Suprapubic skin (tissue), 4 donors: ENCODE measurements around the gene SYN1.

Experiments
- EP300 ChIP-seq: sonication (generic); formaldehyde crosslinking; IDR thresholded peaks from one replicate; pipeline ENCODE4 v1.6.1; 2017; ENCODE audit warnings: antibody characterized with exemption
- POLR2A ChIP-seq, 2 donors: fragments of 450-650 bp; IDR thresholded peaks; one replicate each; pipeline ENCODE4 v1.6.1; 2017; ENCODE audit warnings: antibody characterized with exemption in 2 of 2, mild to moderate bottlenecking in 2 of 2, moderate library complexity in 2 of 2
- POLR2AphosphoS5 ChIP-seq, 3 donors: sonication (generic); formaldehyde crosslinking; IDR thresholded peaks; one replicate each; pipeline ENCODE4 v1.6.1; 2017; ENCODE audit warnings: antibody characterized with exemption in 3 of 3
- TF ChIP-seq, protein P1 (sequence below), 2 donors: fragments of 200-600 bp in 1 of 2; fragments of 450-650 bp in 1 of 2; sonication (generic) in 1 of 2; IDR thresholded peaks; one replicate each; pipeline ENCODE4 v1.5.1; 2016 to 2019; ENCODE audit warnings: antibody characterized with exemption in 2 of 2, mild to moderate bottlenecking in 1 of 2, moderate library complexity in 1 of 2

- TF ChIP-seq, protein P1, sequence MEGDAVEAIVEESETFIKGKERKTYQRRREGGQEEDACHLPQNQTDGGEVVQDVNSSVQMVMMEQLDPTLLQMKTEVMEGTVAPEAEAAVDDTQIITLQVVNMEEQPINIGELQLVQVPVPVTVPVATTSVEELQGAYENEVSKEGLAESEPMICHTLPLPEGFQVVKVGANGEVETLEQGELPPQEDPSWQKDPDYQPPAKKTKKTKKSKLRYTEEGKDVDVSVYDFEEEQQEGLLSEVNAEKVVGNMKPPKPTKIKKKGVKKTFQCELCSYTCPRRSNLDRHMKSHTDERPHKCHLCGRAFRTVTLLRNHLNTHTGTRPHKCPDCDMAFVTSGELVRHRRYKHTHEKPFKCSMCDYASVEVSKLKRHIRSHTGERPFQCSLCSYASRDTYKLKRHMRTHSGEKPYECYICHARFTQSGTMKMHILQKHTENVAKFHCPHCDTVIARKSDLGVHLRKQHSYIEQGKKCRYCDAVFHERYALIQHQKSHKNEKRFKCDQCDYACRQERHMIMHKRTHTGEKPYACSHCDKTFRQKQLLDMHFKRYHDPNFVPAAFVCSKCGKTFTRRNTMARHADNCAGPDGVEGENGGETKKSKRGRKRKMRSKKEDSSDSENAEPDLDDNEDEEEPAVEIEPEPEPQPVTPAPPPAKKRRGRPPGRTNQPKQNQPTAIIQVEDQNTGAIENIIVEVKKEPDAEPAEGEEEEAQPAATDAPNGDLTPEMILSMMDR (IDR thresholded peaks at IDR 0.05) = no peak
- TF ChIP-seq POLR2A (IDR thresholded peaks at IDR 0.05) (no peak), EP300 (no peak), POLR2AphosphoS5 (IDR thresholded peaks at IDR 0.05) (no peak)
Measured at GRCh38 chrX:47628982-47629381, 9.3 kb upstream of the SYN1 start.
